HAP-1 (cell line): ENCODE measurements around the gene PRKCD.

Experiments
- DNase-seq, 2 experiments: peaks; one replicate each; pipeline ENCODE4 v3.0.0-alpha.2; 2016 to 2020; ENCODE audit warnings: low spot score in 2 of 2
- H3K27me3 ChIP-seq: fragments of 250-450 bp; sonication (Bioruptor Pico); 2 replicates; pipeline ENCODE4 v1.5.1; 2020; ENCODE audit warnings: low read depth, mild to moderate bottlenecking, moderate library complexity
- H3K36me3 ChIP-seq: fragments of 250-450 bp; sonication (Bioruptor Pico); replicated peaks from 2 replicates; pipeline ENCODE4 v1.5.1; 2020; ENCODE audit warnings: mild to moderate bottlenecking
- H3K4me1 ChIP-seq: fragments of 250-450 bp; sonication (Bioruptor Pico); 2 replicates; pipeline ENCODE4 v1.5.1; 2020; ENCODE audit warnings: mild to moderate bottlenecking
- H3K4me3 ChIP-seq: fragments of 250-450 bp; sonication (Bioruptor Pico); 2 replicates; pipeline ENCODE4 v1.5.1; 2020; ENCODE audit warnings: mild to moderate bottlenecking, moderate library complexity
- H3K9me3 ChIP-seq: fragments of 250-450 bp; sonication (Bioruptor Pico); 2 replicates; pipeline ENCODE4 v1.5.1; 2020; ENCODE audit warnings: mild to moderate bottlenecking, moderate library complexity
- in situ Hi-C: fragments of 300-500 bp; cut with MboI; formaldehyde crosslinking; loops from 3 replicates; pipeline ENCODE4 v1.14.3; 2020; ENCODE audit warnings: low sequenced_read_pairs, inconsistent platforms, mixed read lengths

The PRKCD gene

DNA sequence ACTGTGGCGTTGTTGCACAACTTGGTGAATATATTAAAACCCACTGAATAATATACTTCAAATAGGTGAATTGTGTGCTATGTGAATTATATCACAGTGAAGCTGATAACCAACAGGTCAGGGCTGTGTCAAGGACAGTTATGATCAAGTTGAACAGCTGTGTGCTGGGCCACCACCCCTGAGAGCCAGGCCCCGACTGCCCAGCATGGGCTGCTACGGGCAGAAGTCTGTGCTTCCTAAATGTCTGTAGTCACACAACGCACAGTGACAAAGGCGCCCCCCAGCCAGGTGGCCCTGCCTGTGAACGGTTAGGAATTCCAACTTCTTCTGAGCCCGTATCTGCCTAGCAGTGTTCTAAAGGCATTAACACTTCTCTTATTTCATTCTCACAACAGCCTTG lies 62.0 kb downstream of the PRKCD start:
- Histone ChIP-seq H3K4me3 (no peak overlapping the region), H3K4me1 (no peaks in the 10 kb centered on the region)
- in situ Hi-C loops: no loop called here

DNA sequence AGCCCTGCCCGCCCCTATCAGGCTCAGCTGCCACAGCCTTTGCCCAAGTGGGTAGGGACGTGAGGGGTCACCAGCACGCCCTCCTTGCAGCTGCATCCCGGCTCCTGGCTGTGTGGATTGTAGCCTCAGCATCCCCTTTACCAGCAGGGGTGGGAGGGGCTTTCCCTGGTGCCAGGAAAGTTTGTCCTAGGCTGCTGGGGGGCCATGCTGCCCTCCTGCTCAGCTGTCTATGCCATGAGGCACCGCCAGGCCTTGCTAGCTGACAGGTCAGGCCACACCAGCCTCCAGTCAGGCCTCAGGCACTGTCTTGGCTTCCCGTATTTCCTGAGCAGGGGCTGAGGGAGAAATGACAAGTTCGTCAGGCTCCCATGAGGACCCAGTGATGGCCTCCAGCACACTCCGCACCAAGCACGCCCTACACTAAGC lies 62.5 kb downstream of the PRKCD start:
- in situ Hi-C loops: no loop called here
- no peak overlapping the region for H3K4me3 ChIP-seq
- DNase-seq: no peak
- H3K4me1 ChIP-seq: no peaks in the 10 kb centered on the region
- H3K27me3 ChIP-seq: no peaks in the 10 kb centered on the region
- H3K9me3 ChIP-seq: no peaks in the 10 kb centered on the region
- H3K36me3 ChIP-seq: peaks cover 56% of the 10 kb centered on the region

More for the DNA sequence above, 62.0 kb downstream of the PRKCD start:
- no peak for DNase-seq
- Histone ChIP-seq H3K36me3 (peaks cover 51% of the 10 kb centered on the region), H3K9me3 (no peaks in the 10 kb centered on the region), H3K27me3 (no peaks in the 10 kb centered on the region)

DNA sequence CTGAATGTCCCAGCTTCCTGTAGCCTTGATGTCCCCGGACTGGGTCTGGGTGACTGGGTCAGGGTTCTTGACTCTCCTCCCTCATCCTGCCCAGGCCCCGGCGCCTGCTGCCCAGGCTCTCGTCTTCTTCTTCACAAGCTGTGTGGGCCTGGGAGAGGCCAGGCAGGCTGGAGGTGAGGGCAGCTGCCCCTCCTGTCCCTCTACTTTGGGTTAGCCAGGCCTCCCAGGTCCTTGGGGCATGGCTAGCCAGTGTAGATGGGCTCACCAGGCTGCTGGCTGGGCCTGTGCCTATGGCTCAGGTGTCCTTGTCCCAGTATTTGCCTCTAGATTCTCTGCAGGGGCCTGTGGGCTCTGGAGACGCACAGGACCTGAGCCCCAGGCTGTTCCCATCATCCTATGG lies 63.0 kb downstream of the PRKCD start:
- H3K4me3 ChIP-seq: no peak overlapping the region
- no peak for DNase-seq
- H3K4me1 ChIP-seq: no peaks in the 10 kb centered on the region
- in situ Hi-C loops: no loop called here
- H3K27me3 ChIP-seq: no peaks in the 10 kb centered on the region
- peaks cover 61% of the 10 kb centered on the region for H3K36me3 ChIP-seq
- no peaks in the 10 kb centered on the region for H3K9me3 ChIP-seq

DNA sequence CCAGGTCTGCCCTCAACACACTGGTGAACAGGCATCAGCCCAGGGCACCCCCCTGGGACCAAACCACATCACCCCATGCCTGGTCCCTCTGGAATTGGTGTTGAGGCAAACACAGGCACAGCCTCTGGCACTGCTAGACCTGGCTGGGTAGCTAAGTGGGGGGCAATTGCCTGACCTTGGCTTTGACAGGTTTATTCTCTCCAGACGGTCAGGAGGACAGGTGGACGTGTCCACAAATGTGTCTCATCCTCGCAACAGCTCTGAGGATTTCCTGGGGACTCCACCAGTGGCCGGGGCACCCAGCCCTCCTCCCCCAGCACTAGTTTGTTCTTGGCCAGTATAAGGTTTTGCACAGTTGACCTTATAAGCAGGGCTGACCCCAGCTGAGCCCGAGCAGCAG lies 63.5 kb downstream of the PRKCD start:
- H3K36me3 ChIP-seq: peaks cover 66% of the 10 kb centered on the region
- H3K4me1 ChIP-seq: no peaks in the 10 kb centered on the region
- no peak overlapping the region for H3K4me3 ChIP-seq
- in situ Hi-C loops: no loop called here
- no peaks in the 10 kb centered on the region for H3K9me3 ChIP-seq
- no peaks in the 10 kb centered on the region for H3K27me3 ChIP-seq
- DNase-seq: no peak

DNA sequence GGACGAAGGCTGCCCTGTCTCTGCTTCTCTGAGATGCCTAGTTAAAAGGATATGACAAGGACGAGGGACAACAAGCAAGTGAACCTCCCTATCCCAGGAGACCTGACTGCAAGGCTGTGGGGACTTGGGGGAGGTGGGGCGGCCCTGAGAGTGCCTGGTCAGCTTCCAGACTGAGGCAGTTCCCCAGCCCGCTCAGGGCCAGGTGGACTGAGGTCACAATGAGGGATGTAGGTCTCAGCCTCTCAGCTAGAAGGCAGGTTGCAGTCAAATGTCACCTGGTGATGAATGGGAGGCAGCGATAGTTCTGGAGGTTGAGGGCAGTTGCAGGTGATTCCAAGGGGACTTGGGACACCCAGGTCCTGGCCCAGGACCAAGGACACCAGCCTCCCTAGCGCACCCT lies 64.2 kb downstream of the PRKCD start:
- Histone ChIP-seq H3K27me3 (no peaks in the 10 kb centered on the region), H3K36me3 (peaks cover 73% of the 10 kb centered on the region), H3K4me3 (no peak overlapping the region), H3K4me1 (no peaks in the 10 kb centered on the region), H3K9me3 (no peaks in the 10 kb centered on the region)
- in situ Hi-C loops: no loop called here
- DNase-seq: no peak

DNA sequence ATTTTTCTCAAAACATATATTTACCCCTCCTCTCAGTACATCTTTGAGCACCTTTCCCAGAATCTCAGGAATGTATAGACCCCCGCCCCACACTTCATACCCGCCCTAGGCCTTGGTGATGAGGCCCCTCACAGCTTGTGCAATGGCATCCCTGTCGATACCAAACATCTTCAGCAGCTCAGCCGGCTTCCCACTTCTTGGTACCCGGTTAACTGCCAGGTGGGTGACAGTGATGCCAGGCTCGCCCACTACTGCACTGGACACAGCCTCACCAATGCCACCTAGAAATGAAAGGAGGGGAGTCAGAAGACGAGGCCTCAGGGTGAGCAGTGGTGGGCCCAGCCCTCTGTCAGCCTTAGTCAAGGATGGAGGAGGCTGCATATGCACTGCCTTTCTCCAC lies 64.6 kb downstream of the PRKCD start:
- H3K4me1 ChIP-seq: no peaks in the 10 kb centered on the region
- no peak overlapping the region for H3K4me3 ChIP-seq
- peaks cover 77% of the 10 kb centered on the region for H3K36me3 ChIP-seq
- in situ Hi-C loops: no loop called here
- no peaks in the 10 kb centered on the region for H3K9me3 ChIP-seq
- no peak for DNase-seq
- no peaks in the 10 kb centered on the region for H3K27me3 ChIP-seq

DNA sequence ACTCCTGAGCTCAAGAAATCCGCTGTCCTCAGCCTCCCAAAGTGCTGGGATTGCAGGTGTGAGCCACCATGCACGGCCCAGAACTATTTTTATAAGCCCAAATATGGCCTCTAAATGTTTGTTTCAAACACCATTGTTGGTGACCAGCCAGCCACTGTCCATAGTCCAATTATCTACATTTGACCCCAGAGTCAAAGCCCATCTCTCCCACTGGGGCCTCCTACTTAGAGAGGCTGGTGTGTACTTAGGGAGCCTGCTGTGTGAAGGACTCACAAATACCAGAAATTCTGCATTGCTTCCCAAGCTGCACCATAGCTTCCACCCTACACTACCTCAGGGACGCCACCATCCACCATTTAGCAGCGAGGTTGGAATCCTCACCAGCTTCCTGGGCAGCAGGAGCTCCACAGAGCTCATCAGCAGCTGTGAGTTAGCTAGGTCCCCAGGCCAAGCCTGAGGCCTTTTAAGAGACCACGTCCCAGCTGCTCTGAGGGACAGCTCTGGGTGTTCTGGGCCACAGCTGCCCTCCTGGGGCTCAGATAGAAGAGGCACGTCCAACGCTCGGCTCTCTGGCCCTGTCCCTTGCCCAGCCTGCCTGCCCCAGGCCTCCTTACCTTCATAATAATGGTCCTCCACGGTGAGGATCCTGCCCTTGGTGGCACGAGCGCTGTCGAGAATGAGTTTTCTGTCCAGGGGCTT lies 65.3 kb downstream of the PRKCD start:
- no peak for DNase-seq
- no peaks in the 10 kb centered on the region for H3K27me3 ChIP-seq
- peaks cover 84% of the 10 kb centered on the region for H3K36me3 ChIP-seq
- H3K4me1 ChIP-seq: no peaks in the 10 kb centered on the region
- H3K4me3 ChIP-seq: no peak overlapping the region
- H3K9me3 ChIP-seq: no peaks in the 10 kb centered on the region
- in situ Hi-C loops: no loop called here

DNA sequence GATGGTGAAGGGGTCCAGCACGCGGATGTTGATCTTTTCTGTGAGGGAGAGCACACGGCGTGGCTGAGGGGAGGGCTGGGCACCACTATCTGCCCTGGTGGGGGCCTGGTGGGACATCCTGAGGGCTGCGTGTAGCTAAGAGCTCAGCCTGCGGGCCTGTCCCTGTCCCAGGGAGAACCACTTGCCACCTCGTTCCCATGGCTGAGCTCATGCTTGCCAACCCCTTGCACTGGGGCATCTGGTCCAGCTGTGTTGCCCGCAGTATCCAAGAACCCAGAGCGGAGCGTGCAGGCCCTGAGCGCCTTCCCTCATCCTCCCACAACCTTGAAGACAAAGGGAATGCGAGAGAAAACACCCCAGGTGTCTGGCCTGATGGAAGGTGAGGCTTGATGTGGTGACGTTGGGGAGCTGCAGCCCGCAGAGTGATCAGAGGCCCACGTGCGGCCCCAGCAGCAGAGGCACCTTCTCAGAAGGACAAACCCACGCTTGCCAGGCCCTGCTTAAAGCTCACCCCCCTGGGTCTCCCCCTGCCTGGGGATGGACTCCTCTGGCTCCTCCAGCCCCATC lies 65.9 kb downstream of the PRKCD start:
- Histone ChIP-seq H3K4me1 (no peaks in the 10 kb centered on the region), H3K4me3 (no peak overlapping the region), H3K27me3 (no peaks in the 10 kb centered on the region), H3K36me3 (peaks cover 90% of the 10 kb centered on the region), H3K9me3 (no peaks in the 10 kb centered on the region)
- DNase-seq: no peak
- in situ Hi-C loops: no loop called here

DNA sequence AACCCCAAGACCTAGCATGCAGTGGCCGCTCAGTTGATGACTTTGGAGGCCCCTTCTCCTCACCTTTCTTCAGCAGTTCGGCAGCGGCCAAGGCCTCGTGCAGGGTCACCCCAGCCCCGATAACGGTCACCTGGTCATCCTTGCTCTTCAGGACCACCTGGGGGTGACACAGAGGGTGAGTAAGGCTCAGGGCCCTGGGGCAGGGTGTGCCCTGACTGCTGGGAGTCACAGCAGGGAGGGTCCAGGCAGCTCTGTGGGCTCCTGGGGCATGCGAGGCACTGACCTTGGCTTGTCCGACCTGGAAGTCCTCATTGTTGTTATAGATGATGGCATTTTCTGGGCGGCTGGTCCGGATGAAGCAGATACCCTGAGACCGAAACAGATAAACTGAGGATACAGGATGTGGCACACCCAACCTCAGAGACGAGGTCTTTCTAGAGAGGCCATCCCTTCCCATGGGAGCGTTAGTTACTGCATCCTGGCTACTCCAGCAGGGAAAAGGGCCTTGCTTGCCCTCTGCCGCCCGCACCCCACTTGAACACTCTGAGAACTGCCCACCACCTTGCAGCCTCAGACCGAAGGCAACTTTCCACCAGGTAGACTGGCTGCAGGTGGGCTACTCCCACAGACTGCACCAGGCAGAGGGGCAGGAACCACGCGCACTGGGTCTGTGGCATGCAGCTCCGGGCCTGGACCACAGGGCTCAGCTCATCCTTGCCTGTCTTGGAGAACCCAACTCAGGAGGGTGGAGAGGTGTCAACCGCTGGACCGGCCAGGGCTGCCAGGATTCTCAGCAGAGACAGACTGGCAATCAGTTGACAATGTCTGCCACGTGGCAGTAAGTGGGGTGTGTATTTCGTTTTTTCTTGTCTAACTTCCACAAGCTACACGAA lies 67.2 kb downstream of the PRKCD start:
- Histone ChIP-seq H3K9me3 (no peaks in the 10 kb centered on the region), H3K36me3 (peaks cover 100% of the 10 kb centered on the region), H3K4me3 (no peak overlapping the region), H3K27me3 (no peaks in the 10 kb centered on the region), H3K4me1 (no peaks in the 10 kb centered on the region)
- no peak for DNase-seq
- in situ Hi-C loops: no loop called here

DNA sequence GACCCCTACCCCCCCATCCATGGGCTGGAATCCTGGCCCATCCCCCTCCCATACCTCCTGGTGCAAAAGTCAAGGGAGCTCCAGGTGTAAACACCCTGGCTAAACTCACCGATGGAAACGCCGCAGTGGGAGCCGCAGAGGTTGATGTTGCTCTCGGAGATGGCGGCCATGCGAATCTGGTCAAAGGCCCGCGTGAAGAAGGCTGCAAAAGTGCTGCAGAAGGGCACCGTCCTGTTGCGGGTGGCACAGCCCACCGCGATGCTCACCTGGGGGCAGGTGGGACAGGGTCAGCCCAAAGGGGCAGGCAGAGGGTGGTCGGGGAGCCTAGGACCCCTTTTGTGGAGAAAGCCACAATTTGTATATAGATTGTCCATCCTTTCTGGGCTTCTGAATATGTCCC lies 68.2 kb downstream of the PRKCD start:
- in situ Hi-C loops: no loop called here
- no peak overlapping the region for H3K4me3 ChIP-seq
- no peaks in the 10 kb centered on the region for H3K9me3 ChIP-seq
- no peak for DNase-seq
- no peaks in the 10 kb centered on the region for H3K27me3 ChIP-seq
- H3K36me3 ChIP-seq: peaks cover 100% of the 10 kb centered on the region
- no peaks in the 10 kb centered on the region for H3K4me1 ChIP-seq

DNA sequence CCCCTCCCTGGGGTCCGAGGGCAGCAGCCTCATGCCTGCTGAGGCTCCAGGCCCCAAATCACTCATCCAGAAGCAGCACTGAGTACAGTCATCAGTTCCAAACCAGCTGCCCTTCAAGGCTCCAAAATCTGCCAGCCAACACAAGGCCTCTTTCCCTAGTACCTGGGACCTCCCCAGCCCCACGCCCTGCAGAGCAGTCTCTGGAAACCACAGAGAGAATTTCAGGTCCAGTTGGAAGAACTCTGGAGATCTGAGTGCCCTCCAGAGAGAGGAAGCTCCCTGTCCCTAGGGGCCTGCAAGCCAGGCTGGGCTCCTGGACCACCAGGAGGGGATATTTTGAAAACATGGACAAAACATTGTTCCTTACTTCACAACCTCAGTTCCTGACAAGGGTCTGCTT lies 68.6 kb downstream of the PRKCD start:
- Histone ChIP-seq H3K36me3 (peaks cover 100% of the 10 kb centered on the region), H3K4me3 (no peak overlapping the region), H3K4me1 (no peaks in the 10 kb centered on the region), H3K9me3 (no peaks in the 10 kb centered on the region), H3K27me3 (no peaks in the 10 kb centered on the region)
- in situ Hi-C loops: no loop called here
- DNase-seq: no peak

DNA sequence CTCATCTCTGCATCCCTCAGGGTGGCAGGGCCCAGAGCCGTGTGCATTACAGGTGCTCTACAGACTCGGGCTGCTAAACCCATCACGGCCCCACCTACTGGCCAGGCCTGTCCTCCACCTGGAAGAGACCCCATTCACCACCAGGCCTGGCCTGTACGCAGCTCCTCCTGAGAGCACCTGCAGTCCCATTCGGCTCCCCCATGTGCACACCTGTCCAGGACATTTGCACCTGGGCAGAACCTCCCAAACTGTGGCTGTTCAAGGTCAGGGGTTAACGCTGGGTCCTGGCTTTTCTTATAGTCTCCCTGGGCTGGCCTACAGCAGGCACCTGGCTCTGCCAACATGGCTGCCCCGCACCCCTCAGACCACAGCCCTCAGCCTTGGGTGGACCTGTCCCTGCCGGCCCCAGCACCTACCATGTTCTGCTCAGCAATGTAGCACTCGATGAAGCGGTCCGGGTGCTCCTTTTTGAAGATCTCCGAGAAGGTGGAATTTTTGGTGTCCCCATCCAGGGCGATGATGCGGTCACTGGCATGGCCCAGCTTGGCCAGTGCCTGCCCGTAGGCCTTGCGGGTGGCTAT lies 69.1 kb downstream of the PRKCD start:
- Histone ChIP-seq H3K9me3 (no peaks in the 10 kb centered on the region), H3K27me3 (no peaks in the 10 kb centered on the region), H3K36me3 (peaks cover 98% of the 10 kb centered on the region), H3K4me1 (no peaks in the 10 kb centered on the region), H3K4me3 (no peak overlapping the region)
- in situ Hi-C loops: no loop called here
- no peak for DNase-seq

DNA sequence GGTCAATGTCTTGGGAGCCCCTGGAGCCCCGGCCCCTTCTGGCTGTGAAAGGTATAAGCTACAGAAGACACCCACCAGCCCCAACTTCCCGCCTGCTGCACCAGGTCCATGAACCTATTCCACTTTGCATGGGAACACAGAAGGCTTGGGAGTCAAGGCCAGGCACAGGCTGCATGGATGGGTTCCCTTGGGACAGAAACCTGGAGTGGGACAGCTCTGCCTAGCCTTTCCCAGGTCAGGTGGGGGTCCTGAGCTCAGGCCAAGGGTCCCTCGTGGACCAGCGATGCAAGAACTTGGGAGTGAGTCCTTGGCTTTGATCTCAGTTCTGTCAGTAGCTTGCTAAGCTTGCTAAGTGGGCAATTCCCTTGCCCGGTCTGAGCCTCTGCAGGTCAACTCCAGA lies 69.8 kb downstream of the PRKCD start:
- in situ Hi-C loops: no loop called here
- peaks cover 96% of the 10 kb centered on the region for H3K36me3 ChIP-seq
- H3K4me3 ChIP-seq: no peak overlapping the region
- no peak for DNase-seq
- no peaks in the 10 kb centered on the region for H3K27me3 ChIP-seq
- no peaks in the 10 kb centered on the region for H3K9me3 ChIP-seq
- no peaks in the 10 kb centered on the region for H3K4me1 ChIP-seq
